ENCODE results near the gene TCF20.

TCF20 gene

DNA sequence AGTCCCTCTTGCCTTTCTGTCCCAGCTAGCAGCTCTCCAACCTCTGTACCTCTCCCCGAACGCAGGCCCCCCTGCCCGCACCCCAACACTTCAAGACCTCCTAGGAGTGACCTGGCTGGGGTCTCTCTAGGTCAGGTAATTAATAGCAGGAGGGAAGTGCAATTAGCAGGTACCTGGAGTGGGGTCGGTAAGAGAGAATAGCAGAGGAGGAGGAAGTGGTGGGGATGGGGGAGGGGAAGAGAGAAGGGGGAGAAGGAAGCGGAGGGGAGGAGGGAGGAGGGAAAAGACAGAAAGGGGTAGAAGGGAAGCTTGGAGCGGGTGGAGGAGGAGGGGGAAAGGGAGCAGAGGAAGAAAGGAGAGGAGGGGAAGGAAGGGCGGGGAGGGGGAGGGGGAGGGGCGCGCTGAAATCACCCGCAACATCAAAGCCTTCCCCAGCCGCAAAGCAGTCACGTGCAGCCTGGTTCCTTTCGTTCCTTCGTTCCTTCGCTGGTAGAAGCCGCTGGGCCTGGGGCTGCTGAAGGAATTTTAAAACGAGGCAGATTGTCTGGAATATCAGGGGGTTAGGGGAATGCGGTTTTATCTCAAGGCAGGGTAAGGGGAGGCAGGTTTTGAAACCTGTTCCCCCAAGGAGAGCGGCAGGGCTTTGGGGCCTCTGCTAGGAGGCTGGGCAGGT lies 29.3 kb upstream of the TCF20 start:
- ATAC-seq = no peak
- TF ChIP-seq CSDC2 (CRISPR knock-in tag; IDR thresholded peaks at IDR 0.05) (no peak), TCF4 (CRISPR knock-in tag; IDR thresholded peaks at IDR 0.05; ENCODE audit: borderline replicate concordance) (no peak), ZNF565 (CRISPR knock-in tag; conservative IDR thresholded peaks at IDR 0.05; ENCODE audit: low read depth) (no peak)
- TF ChIP-seq, protein P1, sequence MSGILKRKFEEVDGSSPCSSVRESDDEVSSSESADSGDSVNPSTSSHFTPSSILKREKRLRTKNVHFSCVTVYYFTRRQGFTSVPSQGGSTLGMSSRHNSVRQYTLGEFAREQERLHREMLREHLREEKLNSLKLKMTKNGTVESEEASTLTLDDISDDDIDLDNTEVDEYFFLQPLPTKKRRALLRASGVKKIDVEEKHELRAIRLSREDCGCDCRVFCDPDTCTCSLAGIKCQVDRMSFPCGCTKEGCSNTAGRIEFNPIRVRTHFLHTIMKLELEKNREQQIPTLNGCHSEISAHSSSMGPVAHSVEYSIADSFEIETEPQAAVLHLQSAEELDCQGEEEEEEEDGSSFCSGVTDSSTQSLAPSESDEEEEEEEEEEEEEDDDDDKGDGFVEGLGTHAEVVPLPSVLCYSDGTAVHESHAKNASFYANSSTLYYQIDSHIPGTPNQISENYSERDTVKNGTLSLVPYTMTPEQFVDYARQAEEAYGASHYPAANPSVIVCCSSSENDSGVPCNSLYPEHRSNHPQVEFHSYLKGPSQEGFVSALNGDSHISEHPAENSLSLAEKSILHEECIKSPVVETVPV (CRISPR knock-in tag; IDR thresholded peaks at IDR 0.05) = no peak
- TF ChIP-seq, protein P2, sequence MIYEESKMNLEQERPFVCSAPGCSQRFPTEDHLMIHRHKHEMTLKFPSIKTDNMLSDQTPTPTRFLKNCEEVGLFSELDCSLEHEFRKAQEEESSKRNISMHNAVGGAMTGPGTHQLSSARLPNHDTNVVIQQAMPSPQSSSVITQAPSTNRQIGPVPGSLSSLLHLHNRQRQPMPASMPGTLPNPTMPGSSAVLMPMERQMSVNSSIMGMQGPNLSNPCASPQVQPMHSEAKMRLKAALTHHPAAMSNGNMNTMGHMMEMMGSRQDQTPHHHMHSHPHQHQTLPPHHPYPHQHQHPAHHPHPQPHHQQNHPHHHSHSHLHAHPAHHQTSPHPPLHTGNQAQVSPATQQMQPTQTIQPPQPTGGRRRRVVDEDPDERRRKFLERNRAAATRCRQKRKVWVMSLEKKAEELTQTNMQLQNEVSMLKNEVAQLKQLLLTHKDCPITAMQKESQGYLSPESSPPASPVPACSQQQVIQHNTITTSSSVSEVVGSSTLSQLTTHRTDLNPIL (CRISPR knock-in tag; IDR thresholded peaks at IDR 0.05; ENCODE audit: low read depth) = no peak

DNA sequence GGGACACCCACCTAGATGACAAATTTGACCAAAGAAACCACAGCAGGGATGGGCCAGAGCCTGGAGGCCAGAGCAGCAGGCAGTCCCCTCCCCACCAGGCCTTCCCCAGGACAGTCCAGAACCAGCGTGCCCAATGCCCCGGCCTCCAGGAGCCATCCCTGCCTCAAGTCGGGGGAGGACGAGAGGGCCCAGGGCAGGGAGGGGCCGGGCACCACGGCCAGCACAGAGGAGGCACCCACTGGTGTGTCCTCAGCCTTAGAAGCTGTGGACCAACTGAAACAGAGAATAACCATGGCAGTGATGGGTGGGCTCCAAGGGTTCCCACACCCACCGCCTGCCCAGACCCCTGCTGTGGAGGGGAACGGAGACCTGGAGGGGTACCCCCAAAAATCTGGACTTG lies 28.3 kb upstream of the TCF20 start:
- TF ChIP-seq GLIS3 (CRISPR knock-in tag; IDR thresholded peaks at IDR 0.05) = no peak
- TF ChIP-seq PPARA (CRISPR knock-in tag; IDR thresholded peaks at IDR 0.05; ENCODE audit: borderline replicate concordance) = no peak
- no peak for TF ChIP-seq ZNF70 (CRISPR knock-in tag; IDR thresholded peaks at IDR 0.05)
- TF ChIP-seq, protein P3, sequence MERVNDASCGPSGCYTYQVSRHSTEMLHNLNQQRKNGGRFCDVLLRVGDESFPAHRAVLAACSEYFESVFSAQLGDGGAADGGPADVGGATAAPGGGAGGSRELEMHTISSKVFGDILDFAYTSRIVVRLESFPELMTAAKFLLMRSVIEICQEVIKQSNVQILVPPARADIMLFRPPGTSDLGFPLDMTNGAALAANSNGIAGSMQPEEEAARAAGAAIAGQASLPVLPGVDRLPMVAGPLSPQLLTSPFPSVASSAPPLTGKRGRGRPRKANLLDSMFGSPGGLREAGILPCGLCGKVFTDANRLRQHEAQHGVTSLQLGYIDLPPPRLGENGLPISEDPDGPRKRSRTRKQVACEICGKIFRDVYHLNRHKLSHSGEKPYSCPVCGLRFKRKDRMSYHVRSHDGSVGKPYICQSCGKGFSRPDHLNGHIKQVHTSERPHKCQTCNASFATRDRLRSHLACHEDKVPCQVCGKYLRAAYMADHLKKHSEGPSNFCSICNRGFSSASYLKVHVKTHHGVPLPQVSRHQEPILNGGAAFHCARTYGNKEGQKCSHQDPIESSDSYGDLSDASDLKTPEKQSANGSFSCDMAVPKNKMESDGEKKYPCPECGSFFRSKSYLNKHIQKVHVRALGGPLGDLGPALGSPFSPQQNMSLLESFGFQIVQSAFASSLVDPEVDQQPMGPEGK (CRISPR knock-in tag; IDR thresholded peaks at IDR 0.05; ENCODE audit: borderline replicate concordance) = no peak
- TF ChIP-seq, protein P2 (CRISPR knock-in tag; IDR thresholded peaks at IDR 0.05; ENCODE audit: low read depth) = no peak
- TF ChIP-seq TOX (CRISPR knock-in tag; IDR thresholded peaks at IDR 0.05; ENCODE audit: borderline replicate concordance) = no peak
- no peak for TF ChIP-seq SNAI2 (CRISPR knock-in tag; IDR thresholded peaks at IDR 0.05)
- no peak for TF ChIP-seq OSR1 (CRISPR knock-in tag; IDR thresholded peaks at IDR 0.05)
- TF ChIP-seq, protein P1 (CRISPR knock-in tag; IDR thresholded peaks at IDR 0.05) = no peak
- no peak for TF ChIP-seq RARB (CRISPR knock-in tag; IDR thresholded peaks at IDR 0.05)
- no peak for TF ChIP-seq ZFP3 (CRISPR knock-in tag; IDR thresholded peaks at IDR 0.05)
- no peak for TF ChIP-seq BACH2 (CRISPR knock-in tag; IDR thresholded peaks at IDR 0.05; ENCODE audit: borderline replicate concordance)
- ATAC-seq = no peak

DNA sequence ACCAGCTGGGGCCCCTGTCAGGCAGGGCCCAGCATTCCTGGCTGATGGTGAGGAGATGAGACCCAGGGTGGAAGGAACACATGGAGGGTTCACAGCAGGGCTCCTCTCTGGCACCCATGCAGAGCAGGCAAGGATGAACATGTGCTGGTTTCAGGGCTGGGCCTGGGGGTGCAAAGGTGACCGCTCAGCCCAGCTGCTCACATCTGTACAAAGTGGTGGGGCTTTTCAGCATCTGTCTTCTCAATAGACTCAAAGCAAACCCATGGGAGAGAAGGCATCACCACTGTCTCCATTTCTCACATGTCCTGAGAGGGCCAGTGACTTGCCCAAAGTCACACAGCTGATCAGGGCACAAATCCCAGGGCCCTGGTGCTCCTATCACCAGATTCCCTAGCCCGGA lies 27.3 kb upstream of the TCF20 start:
- no peak for ATAC-seq
- TF ChIP-seq, protein P2 (CRISPR knock-in tag; IDR thresholded peaks at IDR 0.05; ENCODE audit: low read depth) = no peak
- TF ChIP-seq BACH2 (CRISPR knock-in tag; IDR thresholded peaks at IDR 0.05; ENCODE audit: borderline replicate concordance) = no peak
- no peak for TF ChIP-seq ZC3H10 (CRISPR knock-in tag; IDR thresholded peaks at IDR 0.05)
- no peak for TF ChIP-seq SNAI2 (CRISPR knock-in tag; IDR thresholded peaks at IDR 0.05)
- TF ChIP-seq PPARA (CRISPR knock-in tag; IDR thresholded peaks at IDR 0.05; ENCODE audit: borderline replicate concordance) = no peak

DNA sequence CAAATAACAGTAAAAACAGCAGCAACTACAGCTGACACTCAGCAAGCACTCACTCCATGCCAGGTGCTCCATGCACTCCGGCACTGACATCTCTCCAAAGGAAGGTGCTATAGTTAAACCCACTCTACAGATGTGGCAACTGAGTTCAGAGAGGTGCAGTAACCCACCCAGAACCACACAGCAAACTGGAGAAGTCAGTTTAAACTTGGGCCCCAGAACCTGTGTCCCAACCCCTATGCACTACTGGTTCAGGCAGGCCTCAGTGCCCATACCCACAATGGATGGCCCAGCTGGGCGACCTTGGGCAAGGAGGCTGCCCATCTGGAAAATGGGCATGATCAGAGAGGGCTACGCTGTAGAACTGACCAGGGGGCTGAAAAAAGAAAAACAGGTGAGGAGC lies 26.4 kb upstream of the TCF20 start:
- no peak for ATAC-seq
- TF ChIP-seq BACH2 (CRISPR knock-in tag; IDR thresholded peaks at IDR 0.05; ENCODE audit: borderline replicate concordance) (no peak), ZFP30 (CRISPR knock-in tag; IDR thresholded peaks at IDR 0.05) (no peak), GLIS3 (CRISPR knock-in tag; IDR thresholded peaks at IDR 0.05) (no peak), ZNF565 (CRISPR knock-in tag; conservative IDR thresholded peaks at IDR 0.05; ENCODE audit: low read depth) (no peak), CSDC2 (CRISPR knock-in tag; IDR thresholded peaks at IDR 0.05) (no peak), ZFP3 (CRISPR knock-in tag; IDR thresholded peaks at IDR 0.05) (no peak)
- TF ChIP-seq, protein P4, sequence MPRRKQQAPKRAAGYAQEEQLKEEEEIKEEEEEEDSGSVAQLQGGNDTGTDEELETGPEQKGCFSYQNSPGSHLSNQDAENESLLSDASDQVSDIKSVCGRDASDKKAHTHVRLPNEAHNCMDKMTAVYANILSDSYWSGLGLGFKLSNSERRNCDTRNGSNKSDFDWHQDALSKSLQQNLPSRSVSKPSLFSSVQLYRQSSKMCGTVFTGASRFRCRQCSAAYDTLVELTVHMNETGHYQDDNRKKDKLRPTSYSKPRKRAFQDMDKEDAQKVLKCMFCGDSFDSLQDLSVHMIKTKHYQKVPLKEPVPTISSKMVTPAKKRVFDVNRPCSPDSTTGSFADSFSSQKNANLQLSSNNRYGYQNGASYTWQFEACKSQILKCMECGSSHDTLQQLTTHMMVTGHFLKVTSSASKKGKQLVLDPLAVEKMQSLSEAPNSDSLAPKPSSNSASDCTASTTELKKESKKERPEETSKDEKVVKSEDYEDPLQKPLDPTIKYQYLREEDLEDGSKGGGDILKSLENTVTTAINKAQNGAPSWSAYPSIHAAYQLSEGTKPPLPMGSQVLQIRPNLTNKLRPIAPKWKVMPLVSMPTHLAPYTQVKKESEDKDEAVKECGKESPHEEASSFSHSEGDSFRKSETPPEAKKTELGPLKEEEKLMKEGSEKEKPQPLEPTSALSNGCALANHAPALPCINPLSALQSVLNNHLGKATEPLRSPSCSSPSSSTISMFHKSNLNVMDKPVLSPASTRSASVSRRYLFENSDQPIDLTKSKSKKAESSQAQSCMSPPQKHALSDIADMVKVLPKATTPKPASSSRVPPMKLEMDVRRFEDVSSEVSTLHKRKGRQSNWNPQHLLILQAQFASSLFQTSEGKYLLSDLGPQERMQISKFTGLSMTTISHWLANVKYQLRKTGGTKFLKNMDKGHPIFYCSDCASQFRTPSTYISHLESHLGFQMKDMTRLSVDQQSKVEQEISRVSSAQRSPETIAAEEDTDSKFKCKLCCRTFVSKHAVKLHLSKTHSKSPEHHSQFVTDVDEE (CRISPR knock-in tag; IDR thresholded peaks at IDR 0.05) = no peak
